Stimulated activated CD4-positive, alpha-beta T cell treated with anti-CD3 and anti-CD28 coated beads, TNF-alpha, amount 100 ng/mL, for 4 hours (primary cell): ENCODE measurements around the gene ADRA1B.
A peak's percentile ranks its signal among the peaks of the same experiment; 100 is the strongest.

Source experiments
- DNase-seq, 3 experiments: peaks; one replicate each; pipeline ENCODE4 v3.0.0-alpha.2; 2020; ENCODE audit warnings: low read depth in 3 of 3

ADRA1B gene

DNA sequence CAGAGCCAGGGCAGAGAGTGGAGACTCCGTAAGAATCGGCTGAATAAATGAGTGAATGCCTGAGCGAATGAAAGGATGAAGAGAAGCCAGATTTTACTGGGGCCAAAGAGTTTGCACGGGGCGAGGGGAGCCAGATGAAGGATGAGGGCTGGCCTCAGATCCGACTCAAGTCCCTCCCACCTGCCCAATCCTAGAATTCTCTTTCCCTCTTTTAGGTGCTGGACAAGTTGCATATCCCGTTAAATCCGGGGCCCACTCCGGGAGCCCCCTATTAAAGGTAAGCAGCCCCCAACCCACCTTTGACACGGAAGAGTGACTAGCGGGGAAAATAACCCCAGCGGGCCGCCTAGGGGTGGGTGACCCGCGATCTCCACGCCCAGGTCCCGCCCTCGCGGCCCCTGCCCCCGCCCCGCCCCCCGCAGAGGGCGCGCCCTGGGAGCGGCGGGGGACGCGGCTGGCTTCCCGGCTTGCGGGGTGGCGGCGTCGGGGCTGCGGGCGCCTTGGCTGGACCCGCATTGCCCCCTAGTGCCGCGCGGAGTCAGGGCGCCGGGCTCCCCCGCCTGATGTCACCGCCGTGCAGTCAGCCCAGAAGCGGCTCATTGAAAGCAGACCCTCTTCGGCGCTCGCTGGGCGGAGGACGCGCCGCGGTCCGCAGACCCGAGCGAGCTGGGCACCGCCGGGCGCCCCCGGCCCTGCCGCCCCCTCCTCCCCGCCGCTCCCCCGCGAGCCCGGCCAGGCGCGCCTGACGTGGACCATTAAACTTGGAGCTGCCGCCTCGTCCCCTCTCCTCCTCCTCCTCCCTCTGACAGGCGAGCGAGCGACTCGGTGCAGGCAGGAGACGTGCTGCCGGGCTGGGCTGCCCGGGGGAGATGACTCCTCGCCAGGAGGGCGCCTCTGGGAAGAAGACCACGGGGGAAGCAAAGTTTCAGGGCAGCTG is at the start of gene ADRA1B:
ADRA1B (plus strand) TSS at position 579 of the 937 bp plus-strand sequence. CDS start 424 bp downstream, outside the sequence.
- peak; percentile 3 to 43 (median 24) for DNase-seq

DNA sequence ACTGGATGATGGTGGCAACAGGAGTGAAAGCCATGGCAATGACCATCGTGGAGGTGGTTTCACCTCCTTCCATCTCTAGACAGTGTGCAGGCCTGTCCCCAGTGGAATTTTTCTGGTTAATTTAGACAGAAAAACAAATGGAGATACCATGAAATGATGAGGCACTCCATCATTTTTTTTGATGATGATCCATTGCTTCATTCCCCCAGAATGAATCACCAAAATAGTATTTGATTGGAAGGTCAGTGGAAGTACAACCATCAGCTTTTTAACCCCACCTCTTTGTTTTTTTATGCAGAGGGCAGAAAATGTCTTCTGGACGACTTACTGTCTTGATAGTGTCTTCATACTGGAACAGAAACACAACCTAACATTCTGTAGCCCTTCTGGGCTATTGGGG is 42.6 kb upstream of the ADRA1B start:
- no peak for DNase-seq

DNA sequence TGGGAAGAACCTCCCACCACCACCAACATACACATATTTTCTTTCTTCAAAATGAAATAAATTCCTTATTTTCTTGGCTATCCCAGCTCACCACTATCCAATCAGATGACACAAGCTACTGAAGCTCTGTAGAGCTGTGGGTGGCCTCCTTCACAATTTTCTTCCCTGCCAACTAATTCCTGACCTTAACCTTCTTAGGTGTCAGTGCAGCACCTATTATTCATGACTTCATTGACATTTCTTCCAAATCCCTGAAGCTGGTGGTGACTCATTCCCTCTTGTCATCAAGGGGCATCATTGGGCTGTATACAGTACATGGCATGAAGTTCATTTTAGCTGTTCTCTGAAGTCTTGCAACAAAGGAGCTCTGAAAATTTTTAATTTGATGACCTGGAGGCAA is 42.0 kb upstream of the ADRA1B start:
- DNase-seq: no peak

DNA sequence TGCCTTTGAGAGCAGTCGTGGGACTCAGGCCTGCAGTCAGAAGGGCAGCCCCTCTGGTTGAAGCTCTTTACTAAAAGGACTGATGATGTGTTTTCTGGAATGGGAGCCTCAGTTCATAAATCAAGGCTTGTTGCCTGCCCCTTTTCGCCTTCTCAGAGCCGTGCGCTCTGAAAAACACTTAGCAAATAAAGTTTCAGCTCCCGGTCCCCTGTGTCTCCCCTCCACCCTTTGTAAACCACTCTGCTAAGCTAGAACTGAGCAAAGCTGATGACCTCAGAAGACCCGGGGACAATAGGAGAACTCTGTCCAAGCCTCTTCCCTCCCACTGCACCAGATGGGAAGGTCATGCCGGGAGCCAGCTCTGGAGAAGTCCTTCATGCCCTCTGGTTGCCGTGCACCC is 39.3 kb upstream of the ADRA1B start:
- DNase-seq: no peak

DNA sequence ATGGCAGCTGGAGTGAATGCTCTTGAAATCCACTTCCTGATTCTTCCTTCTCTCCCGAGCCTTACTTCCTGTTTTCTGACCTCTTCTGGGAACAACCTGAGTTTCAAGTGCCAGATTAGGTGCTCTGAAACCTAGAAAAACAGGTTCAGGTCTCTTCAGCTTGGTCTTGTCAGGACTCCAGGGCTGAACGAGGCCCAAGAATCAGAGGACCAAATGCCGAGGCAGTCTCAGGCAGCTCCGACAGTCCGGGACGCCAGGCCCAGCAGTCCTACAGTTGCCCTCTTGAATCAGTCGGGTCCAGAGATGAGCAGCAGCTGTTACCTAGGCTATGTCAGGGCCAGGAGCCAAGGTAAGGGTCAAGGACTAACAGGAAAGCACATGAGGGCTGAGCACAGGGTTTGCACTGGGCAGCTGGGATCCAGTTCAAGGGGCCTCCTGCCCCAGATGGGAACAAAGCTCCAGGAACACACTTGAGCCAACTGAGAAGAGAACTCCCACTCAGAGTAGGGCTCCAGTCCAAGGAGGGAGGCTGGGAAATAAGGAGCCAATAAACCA is 38.3 kb upstream of the ADRA1B start:
- no peak for DNase-seq

DNA sequence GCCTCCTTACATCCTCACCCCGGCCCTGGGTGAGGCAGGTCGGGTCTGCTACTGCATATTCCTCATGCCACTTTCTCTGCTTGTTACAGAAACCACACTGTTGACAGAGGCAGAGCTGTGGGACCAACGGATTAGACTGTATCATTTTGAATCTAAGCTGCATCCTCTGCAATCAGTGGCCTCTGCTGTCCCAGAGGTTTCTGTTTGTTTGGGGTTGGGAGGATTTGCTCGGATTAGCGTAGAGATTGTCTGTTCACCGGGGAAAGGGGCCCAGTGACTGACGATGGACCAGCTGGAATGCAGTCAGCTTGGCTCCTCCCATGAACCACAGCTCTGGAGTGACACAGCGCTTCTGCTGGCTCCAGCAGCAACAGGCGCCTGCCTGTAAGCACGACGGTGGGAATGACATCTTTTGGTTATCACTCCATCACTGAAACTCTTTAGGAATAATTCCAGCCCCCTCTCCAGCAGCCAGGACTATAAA is 37.3 kb upstream of the ADRA1B start:
- no peak for DNase-seq

DNA sequence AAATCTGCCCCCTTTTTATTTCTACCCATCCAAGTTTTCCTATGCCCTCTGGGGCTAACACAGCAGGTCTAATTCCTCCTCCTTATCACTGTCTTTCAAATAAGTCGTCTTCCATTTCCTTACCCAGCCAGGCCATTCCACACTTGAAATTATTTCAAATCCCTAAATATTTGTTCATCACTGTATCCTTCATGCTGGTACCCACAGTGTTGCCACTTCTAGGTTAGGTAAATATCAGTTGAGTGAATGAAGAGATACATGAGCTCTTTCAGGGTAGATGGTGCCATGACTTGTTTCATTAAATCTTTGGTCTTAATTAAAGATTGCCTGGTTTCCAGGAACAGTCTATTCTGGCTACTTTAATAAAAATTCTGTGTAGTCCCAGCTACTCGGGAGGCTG is 35.6 kb upstream of the ADRA1B start:
- no peak for DNase-seq

DNA sequence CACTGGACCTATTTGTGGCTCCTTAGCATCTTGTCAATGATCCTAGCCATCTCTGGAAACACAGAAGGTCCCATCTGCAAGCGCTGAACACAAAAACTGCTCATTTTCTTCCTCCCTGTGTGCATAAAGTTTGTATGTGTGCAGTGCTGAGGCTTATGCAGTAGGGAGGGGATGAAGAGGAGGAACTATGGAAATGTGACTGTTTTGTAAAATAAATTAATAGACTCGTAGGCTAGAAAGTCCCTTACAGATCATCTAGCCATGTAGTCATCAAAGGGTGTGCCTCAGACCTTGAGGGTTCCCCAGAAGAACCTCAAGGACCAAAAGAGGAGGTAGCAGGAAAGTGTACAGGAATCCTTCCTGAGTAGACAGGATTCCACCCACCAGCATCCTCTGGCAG is 34.3 kb upstream of the ADRA1B start:
- DNase-seq: no peak

DNA sequence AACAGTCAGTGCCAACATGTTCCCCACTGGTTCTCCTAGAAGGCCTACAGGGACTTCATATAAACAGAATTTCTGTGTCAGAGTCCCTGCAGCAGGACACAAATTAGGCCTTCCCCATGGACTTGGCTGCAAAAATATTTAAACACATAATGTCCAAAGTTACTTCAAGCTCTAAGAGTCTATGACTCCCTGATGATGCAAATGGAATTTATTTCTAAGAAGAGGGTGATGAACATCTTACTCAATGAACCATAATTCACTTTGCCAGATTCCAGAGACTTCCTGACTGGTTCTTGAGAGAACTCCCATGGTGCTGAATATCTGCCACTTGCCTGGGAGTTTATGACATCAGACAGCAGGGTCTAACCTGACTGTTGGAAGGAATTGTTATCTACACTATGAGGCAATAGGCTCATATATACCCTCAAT is 32.7 kb upstream of the ADRA1B start:
- DNase-seq: no peak

DNA sequence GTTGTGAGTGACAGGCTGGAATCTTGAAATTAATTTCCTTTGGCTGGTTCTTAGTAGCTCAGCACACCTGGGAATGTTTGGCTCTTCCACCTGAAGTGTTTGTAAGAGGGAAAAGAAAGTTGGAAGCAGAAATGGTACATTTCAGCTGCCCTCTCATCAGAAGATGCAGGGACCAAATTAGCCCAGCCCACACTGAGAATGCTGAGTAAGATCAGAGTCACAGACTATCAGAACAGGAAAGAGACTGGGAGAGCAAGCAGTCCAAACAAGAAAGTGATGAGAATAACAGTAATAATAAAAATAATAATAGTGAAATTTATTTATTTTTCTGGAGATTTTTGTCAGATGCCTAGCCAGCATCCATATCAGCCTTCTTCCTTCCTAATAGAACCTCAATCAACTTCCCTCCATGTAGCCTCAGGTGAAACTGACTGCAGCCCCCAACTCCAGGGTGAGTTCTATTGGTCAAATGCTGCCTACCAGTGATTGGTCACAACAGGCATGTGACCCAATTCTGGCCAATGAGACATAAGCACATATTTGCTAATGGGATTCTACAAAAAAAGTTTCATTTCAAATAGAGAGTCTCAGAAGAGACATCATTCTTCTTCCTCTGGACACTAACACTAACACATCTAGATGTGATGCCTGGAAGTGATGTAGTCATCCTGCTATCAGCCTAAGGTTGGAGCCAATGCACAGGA is 31.2 kb upstream of the ADRA1B start:
- DNase-seq: no peak

DNA sequence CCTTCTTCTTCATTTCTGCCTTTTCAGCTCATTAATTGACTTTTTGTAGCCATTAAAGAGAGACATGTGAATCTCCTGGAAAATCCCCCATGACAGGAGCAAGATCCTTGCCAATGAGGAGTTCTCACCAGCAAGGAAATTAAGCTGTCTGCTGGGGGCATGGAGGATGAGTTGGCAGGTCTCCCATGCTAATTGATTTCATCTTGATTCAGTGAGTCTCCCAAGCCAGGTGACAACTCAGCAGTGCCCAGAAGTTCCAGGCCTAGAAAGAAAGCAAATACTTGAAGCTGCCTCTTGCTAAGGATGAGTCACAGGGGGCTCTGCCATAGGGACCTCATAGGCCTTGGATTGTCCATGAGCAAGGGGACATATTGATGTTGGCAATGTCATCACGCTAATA is 30.0 kb upstream of the ADRA1B start:
- no peak for DNase-seq

DNA sequence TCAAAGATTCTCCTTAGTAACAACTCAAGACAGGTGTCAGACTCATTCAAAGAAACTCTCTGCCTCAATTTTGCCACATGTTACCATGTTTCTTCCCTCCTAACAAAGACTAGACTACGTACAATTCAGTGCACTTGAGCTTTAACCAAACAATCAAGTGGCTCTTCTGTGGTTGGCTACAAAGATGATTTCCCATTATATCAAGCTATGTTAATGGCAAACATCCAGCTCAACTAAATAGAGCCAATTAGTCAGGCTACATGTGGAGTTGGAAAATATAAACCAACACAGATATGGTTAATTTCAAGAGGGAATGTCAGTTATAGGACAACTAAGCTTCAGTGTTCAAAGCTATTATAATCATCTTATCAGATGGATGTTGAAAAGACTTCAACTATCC is 29.2 kb upstream of the ADRA1B start:
- no peak for DNase-seq

DNA sequence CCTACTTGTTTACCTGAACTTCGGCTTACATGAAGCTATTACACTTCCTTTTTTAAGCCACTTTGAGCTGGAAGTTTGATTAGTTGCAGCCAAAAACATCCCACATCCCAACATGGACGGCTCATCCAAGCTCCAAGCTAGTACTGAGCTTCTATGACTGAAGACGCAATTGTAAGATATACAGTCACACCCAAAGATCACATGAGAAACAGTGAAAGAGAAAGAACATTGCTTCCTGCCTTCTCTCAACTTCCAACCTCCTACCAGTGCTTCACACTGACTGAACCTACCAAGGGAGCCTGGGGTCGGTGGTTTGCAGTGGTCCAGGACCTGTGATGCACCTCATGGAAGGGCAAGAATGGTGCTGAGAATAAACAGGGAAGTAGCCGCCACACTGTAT is 27.4 kb upstream of the ADRA1B start:
- DNase-seq: no peak

DNA sequence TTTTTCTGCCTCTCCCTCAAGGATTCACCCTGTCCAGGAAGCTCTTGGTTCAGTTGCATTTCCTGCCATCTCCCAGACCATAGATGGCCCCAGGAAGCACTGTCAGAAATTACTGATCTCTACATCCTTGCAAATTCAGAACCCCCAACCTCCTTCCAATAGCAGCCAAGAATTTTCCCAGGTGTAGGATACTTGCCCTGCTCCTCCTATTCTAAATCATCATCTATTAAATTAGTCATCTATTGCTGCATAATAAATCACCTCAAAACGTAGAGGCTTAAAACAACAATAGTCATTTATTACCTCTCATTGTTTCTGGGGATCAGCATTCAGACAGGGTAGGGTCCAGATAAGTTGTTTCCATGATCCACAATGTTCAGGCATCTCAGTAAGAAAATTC is 26.1 kb upstream of the ADRA1B start:
- DNase-seq: no peak

DNA sequence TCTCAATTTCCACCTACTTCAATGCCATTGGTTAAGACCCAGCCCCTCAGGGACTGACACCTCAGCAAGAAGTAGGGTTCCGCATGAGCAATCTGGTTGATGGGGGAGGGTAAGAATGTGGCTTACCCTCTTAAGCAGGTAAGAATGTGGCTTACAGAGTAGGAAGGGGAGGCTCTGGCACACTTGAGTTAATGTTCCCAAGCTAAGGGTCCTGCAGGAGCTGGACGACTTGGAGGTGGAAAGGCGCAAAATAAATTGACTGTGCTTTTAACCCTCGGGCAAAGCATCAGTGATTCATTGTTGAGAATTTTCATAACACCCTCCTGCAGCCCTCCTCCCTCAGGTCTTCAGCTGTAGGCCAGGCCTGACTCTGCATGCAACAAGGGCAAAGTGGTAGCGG is 24.9 kb upstream of the ADRA1B start:
- no peak for DNase-seq

DNA sequence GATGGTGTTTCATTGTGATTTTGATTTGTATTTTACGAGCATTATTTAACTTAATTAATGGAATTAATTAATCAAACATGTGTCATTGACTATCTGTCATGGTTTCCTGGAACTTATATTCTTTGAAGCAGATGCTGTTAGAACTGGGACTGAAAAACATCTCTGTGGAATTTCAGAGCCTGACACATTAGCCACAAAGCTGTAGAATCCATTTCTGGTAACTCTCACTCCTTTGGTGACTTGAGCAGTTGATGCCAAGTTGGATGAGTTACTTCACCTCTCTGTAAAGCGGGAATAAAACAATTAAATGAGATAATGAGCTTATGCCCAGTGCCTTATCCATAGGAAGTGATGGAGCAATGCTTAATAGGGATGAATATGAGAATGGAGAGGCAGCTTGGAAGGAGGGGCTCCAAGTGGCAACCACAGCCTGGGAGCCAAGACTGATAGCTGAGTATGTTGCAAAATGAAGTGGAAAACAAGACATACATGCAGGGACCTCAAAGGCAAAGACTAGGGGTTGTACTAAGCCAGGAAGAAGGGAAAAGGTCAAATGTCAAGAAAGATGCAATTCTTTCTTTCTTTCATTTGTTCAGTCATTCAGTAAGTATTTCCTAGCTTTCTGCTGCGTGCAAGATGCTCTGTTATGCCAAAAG is 23.1 kb upstream of the ADRA1B start:
- no peak for DNase-seq

DNA sequence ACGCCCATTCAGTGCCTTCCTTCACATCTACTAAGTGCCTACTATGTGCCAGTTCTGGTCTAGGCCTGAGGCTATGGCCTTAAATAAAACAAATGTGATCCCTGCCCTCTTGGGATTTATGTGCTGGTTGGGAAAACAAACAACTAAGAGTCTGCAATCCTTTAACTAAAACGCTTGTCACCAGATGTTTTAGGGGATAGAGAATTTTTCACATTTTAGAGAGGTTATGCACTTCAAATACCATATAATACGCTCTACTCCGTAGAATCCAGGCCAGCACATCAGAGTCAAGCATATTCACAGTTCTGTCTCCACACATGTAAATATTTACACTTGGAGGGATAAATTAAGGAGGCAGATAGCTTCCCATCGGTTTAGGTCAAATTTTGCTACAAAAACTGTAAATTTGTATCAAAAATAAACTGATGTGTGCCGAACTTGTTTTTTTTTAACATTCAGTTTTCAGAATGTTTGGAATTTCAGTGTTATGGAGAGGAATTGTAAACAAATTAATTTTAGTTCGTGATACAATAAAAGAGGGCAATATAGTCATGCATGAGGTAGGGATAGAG is 22.0 kb upstream of the ADRA1B start:
- DNase-seq: no peak

DNA sequence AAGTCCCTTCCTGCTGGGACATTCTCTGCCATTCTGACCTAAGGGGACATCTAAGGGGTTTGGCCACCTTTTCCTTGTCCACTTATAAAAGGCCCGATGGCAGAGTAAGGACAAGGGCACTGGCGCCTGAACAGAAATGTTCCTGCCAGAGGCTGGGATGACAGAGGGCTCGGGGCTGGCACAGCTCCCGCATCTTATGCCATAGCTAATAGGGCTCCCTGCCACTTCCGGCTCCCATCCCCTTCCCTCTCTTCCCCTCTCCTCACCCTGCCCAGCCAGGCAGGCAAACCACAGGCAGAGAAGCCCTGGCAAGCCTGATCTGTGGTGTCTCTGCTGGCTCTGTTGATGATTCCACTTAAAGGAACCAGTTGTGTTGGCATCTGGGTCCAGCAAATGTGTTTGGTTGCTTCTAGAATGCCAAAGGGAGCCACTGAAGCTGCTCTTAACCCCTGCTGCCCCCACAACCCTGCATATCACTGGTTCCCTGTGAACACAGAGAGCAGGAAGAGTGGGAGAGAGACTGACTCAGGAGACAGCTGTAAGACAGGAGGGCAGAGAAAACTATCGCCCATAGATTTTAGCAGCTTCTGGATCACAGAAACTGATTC is 18.4 kb upstream of the ADRA1B start:
- no peak for DNase-seq

DNA sequence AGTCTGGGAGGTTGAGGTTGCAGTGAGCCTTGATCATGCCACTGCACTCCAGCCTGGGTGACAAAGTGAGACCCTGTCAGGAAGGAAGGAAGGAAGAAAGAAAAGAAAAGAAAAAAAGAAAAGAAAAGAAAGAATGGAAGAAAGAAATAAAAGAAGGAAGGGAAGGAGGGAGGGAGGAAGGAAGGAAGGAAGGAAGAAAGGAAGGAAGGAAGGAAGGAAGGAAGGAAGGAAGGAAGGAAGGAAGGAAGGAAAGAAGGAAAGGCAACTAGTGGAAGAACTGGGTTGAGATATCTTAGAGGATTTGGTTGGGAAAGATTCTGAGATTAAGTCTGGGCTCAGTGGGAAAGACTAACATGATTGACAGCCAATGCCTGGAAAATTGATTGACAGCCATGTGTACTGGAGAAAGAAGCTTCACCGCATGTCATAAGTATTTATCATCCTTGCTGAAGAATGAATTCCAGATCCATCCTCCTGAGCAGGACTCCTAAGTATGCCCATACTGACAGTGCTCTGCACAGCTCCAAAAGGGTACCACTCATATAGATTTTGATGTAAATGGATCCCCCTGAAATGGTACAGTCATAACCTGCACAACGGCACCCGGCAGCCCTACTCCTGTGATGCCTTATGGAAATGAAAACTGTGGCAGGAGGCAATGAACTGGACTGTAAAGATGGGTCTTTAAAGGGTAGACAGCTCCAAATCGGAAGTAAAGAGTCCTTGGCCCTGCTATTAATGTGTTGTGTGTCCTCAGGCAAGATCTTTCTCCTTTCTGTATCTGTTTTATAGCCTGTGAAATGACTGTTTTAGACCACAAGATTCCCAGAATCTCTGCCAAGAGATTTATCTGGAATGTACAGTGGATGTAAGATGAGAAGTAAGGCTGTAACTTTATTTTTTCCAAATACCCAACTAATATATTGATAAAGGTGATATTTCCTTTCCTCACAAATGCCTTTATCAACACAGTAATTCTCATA is 16.9 kb upstream of the ADRA1B start:
- no peak for DNase-seq

DNA sequence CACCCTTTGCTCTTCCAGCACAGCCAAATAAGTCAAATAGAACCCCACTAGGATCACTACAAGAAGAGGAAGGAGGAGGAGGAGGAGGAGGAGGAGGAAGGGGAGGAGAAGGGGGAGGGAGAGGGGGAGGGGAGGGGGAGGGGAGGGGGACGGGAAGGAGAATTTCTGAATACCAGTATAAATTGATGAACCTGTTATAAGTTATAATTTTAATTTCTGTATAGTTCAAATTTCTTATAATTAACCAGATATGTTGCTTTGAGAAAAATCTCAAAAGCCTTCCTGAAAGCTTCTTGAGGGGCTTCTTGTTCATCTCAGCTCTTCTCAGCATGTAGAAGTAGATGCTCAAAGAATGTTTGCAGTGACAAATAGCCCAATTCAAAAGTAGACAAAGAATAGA is 15.0 kb upstream of the ADRA1B start:
- no peak for DNase-seq
